HG03565 (cell line): Measurements from ENCODE around the gene STK24.
A peak's percentile ranks its signal among the peaks of the same experiment; 100 is the strongest.
"Not testable (repeated sequence)": the region's sequence is repeated elsewhere in the genome, so short reads cannot be mapped to it uniquely, and the experiment has no call there.

Source experiments
- ATAC-seq: cut with Tn5 transposase; IDR thresholded peaks from one replicate; pipeline ENCODE4 v1.9.1; 2021; ENCODE audit warnings: mild to moderate bottlenecking, moderate library complexity; ENCODE audit not compliant: unreplicated experiment

Gene STK24

DNA sequence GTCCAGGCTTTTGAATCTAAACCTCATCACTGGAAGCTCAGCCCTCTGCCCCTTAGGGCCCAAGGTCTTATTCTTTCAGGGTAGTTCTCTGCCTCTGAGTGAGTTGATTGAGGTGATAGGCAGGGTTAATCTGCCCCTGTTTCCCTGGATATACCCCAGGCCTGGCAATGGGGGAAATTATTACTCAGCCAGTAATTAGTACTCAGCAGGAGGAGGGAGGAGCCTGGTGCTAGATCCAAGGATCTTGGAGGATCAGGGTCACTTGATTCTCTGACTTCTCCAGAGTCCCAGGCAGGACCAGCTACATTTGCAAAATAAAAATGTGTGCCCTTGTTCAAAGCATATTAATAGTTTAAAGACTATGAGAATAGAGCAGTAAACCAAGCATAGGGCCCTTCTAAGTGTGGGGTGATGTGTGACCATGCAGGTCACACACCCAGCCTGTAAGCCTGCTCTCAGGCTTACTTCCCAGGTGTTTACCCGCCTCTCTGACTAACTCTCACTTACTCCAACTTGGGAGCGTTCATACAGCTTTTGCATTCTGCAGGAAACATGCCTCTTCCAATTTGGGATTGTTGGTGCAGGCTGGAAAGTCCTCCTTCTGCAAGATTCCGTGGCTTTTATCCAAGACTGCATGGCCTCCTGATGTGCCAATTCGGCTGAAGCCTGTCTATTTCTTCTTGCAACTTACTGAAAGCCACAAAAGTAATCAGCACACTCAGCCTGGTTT is 7.9 kb upstream of the STK24 start:
- no peak for ATAC-seq

DNA sequence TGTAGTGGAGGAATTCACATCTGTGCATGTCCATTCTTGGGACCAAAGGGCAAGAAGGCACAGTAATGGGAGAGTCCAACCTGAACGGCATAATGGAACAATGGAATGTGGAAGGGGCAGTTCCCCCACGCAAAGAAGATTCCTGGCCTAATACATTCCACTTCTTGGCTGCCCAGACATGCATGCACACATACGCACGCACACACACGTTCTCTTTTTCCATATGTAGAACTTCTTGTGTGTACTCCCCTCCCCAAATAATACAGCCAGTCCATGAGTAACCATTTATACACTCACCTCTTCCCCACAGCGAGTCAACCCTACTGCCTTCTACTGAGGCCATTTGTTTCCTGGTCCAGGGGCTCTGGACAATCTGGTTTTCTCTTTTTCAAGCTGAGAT is 6.0 kb upstream of the STK24 start:
- no peak for ATAC-seq

GRCh38 chr13:98581971-98582702 is 5.2 kb upstream of the STK24 start:
- ATAC-seq: no peak

- no peak for ATAC-seq
Measured at GRCh38 chr13:98581381-98581780, 4.5 kb upstream of the STK24 start.

- no peak for ATAC-seq
Measured at GRCh38 chr13:98580420-98580819, 3.5 kb upstream of the STK24 start.

GRCh38 chr13:98577836-98578285 is 954 bp upstream of the STK24 start:
- ATAC-seq: no peak

- ATAC-seq: peak; percentile 20
Measured at GRCh38 chr13:98576200-98576945, 534 bp downstream of the STK24 start.

- no peak for ATAC-seq
Measured at GRCh38 chr13:98575904-98576199, 1.1 kb downstream of the STK24 start.

DNA sequence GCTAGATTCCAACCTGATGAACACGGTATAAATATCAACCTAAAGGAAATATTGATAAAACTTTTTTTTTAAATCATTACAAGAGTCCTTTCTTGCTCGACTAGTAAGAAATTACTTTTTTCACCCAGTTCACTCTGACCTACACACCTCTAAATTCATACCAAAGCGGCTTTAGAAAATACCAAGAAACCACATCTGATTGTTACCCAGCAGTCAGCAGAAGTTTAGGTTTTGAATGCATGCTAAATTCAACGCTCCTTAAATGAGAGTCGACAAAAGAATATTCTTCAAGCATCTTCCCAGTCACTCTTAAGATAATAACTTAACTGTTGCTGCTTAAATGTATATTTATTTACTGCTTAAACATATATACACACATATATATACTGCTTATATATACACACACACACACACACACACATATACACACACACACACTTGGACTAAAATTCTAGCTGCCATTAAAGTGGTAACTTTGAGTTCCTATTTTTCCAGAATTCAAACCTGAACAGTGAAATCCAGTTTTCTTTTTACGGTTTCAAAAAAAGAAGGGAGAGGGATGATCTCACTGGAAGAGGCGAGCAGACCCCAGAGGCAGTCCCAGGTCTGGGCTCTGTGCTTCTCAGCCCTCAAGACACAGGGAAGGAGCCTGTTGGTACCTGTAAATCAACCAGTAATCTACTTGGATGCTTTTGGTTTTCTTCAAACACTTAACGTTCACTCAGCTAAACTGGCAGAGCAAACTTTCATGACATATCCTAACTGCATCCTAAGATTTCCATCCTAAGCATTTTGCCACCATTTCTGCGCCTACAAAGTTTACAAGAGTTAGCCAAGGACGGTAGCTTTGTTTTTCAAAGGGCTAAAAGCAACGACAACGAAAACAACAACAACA is 1.7 kb downstream of the STK24 start:
- ATAC-seq: no peak

DNA sequence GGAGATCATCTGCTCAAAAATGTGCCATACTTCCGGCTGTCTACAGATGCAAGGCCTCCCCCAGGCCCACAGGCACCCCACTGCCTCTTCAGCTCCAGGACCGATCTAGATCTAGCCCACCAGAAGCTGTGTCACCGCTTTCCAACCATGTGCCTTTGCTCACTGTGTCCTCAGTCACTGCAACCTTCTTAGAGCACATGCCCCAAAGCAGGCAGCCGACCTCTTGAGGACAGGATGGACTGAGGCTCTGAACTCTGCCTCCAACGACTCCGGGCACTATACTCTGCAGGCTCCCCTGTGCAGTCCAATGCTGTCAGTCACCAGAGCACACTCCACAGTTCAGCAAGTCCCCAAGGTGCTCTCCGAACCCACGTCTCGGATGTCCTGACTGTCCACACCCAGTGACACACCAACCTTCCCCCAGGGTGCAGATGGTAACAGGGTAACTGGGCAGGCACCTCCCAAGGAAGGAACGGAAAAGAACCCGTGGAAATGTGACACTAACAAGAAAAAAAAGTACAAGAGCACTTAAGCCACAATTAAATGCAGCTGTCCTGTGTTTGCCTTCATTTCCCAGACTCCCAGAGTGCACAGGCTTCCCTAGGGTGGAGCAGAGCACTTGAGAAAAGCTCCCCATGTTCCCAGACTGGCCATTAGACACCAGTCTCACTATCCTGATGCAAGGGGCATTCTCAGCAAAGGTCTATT is 4.8 kb downstream of the STK24 start:
- ATAC-seq: no peak

- peak; percentile 87 for ATAC-seq
Measured at GRCh38 chr13:98570929-98571372, 6.0 kb downstream of the STK24 start.

- not testable (repeated sequence) for ATAC-seq
Measured at GRCh38 chr13:98569494-98570367, 7.2 kb downstream of the STK24 start.

DNA sequence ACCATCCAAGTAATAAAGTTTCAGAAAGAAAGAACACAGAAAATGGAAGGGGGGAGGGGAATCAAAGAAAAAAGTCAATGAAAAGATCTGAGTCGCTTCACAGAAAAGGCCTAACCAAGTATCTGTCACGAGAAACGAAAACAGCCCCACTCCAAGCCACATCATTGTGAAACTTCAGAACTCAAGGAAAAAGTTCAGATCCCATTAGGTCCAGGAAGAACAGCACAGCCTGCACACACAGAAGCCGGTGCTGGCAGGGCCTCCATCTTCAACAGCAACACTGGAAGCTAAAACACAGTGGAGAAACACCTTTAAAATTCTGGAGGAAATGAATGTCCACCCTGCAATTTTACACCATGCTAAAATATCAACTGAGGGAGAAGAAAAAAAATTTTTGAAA is 8.0 kb downstream of the STK24 start:
- ATAC-seq: no peak

GRCh38 chr13:98567140-98567539 is 9.8 kb downstream of the STK24 start:
- no peak for ATAC-seq

GRCh38 chr13:98565726-98566565 is 11.0 kb downstream of the STK24 start:
- no peak for ATAC-seq

- ATAC-seq: no peak
Measured at GRCh38 chr13:98564204-98564603, 12.7 kb downstream of the STK24 start.

DNA sequence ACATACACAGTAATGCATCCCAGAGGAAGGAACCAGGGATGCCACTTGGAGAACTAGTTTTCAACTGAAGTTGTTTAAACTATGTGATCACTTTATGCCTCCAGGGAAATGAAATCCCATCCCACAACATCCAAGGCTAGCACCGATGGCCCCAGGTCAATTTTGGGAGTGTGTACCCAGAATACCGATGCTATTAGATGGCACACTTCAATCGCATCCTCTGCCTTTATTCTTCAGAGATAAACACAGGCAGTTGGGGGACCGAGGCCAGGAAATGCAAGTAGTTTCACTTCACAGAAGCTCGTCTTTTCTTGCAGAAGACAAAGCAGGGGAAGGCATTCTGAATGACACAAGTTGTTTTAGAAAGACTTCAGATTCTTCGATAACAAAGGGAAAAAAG is 13.8 kb downstream of the STK24 start:
- ATAC-seq: no peak

- no peak for ATAC-seq
Measured at GRCh38 chr13:98559169-98559568, 17.7 kb downstream of the STK24 start.
